Dendritic cell treated with granulocyte-macrophage colony-stimulating factor and Interleukin-4, amounts not matched to agents 40 ng/mL and 50 ng/mL, for 4 days (primary cell): ENCODE data around the gene MTERF4.

Experiments
- H3K27ac Mint-ChIP-seq: one replicate; pipeline ENCODE4 v1.8.0; 2022; ENCODE audit warnings: mild to moderate bottlenecking, mixed read lengths
- H3K27me3 Mint-ChIP-seq: one replicate; pipeline ENCODE4 v1.8.0; 2022; ENCODE audit warnings: mild to moderate bottlenecking, mixed read lengths
- H3K36me3 Mint-ChIP-seq: one replicate; pipeline ENCODE4 v1.8.0; 2022; ENCODE audit warnings: low read depth, mixed read lengths
- H3K4me1 Mint-ChIP-seq: one replicate; pipeline ENCODE4 v1.8.0; 2022; ENCODE audit warnings: low read depth, mixed read lengths
- H3K4me3 Mint-ChIP-seq: one replicate; pipeline ENCODE4 v1.8.0; 2022; ENCODE audit warnings: mild to moderate bottlenecking, moderate library complexity, mixed read lengths
- H3K9me3 Mint-ChIP-seq: one replicate; pipeline ENCODE4 v1.8.0; 2022; ENCODE audit warnings: mixed read lengths
- intact Hi-C: fragments of 100-400 bp; cut with micrococcal nuclease; formaldehyde crosslinking; loops from one replicate; pipeline ENCODE4 v1.15.0; 2022

Gene MTERF4

GRCh38 chr2:241070361-241070760, 31.7 kb downstream of the MTERF4 start:
- Mint-ChIP-seq H3K9me3 (no peaks in the 10 kb centered on the region), H3K27ac (no peak overlapping the region), H3K36me3 (peaks cover 14% of the 10 kb centered on the region), H3K4me3 (no peak overlapping the region), H3K27me3 (no peaks in the 10 kb centered on the region), H3K4me1 (no peaks in the 10 kb centered on the region)
- intact Hi-C loops: loop anchor here (10.0 kb wide), 1 partner anchor 216 kb away; no protein-coding TSS in a partner anchor

DNA sequence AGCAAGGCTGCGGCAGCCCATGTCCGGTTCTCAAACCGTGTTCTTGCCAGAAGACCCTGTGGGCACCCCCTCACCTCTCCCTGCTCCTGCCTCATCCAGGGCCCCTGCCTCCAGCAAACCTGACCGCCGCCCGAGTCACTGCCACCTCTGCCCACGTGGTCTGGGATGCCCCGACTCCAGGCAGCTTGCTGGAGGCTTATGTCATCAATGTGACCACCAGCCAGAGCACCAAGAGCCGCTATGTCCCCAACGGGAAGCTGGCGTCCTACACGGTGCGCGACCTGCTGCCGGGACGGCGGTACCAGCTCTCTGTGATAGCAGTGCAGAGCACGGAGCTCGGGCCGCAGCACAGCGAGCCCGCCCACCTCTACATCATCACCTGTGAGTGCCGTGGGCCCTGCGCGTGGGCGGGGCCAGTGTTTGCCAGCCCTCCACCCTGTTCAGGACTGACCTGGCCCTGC, 32.2 kb downstream of the MTERF4 start:
- no peak overlapping the region for H3K27ac Mint-ChIP-seq
- no peaks in the 10 kb centered on the region for H3K27me3 Mint-ChIP-seq
- peaks cover 9% of the 10 kb centered on the region for H3K36me3 Mint-ChIP-seq
- intact Hi-C loops: loop anchor here (10.0 kb wide), 1 partner anchor 215 kb away; no protein-coding TSS in a partner anchor
- no peaks in the 10 kb centered on the region for H3K9me3 Mint-ChIP-seq
- H3K4me1 Mint-ChIP-seq: no peaks in the 10 kb centered on the region
- no peak overlapping the region for H3K4me3 Mint-ChIP-seq

- intact Hi-C loops: no loop called here
- Mint-ChIP-seq H3K36me3 (peaks cover 2% of the 10 kb centered on the region), H3K27me3 (peaks cover 3% of the 10 kb centered on the region), H3K9me3 (no peaks in the 10 kb centered on the region), H3K4me1 (peaks cover 2% of the 10 kb centered on the region), H3K27ac (no peak overlapping the region), H3K4me3 (no peak overlapping the region)
Observed at GRCh38 chr2:241068942-241069810, 32.9 kb downstream of the MTERF4 start.

DNA sequence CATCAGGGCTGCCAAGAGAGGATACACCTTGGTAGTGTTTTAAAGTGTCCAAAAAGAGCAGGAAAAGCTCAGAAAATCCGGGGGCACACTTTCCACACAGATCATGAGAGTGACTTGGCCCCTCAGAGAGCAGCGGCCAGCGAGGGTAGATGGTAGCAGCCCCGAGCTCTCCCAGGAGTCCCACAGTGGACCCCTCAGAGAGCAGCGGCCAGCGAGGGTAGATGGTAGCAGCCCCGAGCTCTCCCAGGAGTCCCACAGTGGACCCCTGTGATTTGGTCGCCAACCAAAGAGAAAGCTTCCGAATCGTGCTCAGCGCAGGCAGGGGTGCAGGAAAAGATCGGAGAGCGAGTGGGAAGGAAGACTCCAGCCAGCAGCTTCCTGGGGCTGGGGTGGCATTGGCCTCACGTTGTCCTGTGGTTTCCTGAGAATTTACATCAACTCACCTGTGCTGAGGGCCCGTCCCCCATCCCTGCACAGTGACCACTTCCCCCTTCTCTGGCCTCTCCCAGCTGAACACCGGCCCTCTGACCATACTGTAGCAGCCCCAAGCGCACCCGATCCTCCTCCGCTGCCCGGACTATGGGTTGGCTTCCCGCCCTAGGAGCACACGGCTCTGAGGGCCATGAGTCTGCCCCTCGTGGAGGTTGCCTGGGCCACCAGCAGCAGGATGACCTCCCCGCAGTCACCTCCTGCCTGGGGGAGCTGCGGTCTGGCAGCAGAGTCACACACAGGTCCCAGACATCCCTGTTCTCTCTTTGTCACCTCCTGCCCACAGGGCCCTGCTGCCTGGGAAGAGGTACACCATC, 33.7 kb downstream of the MTERF4 start:
- no peaks in the 10 kb centered on the region for H3K9me3 Mint-ChIP-seq
- no peaks in the 10 kb centered on the region for H3K36me3 Mint-ChIP-seq
- H3K4me3 Mint-ChIP-seq: no peak overlapping the region
- H3K27me3 Mint-ChIP-seq: peaks cover 10% of the 10 kb centered on the region
- intact Hi-C loops: no loop called here
- H3K4me1 Mint-ChIP-seq: peaks cover 7% of the 10 kb centered on the region
- no peak overlapping the region for H3K27ac Mint-ChIP-seq

DNA sequence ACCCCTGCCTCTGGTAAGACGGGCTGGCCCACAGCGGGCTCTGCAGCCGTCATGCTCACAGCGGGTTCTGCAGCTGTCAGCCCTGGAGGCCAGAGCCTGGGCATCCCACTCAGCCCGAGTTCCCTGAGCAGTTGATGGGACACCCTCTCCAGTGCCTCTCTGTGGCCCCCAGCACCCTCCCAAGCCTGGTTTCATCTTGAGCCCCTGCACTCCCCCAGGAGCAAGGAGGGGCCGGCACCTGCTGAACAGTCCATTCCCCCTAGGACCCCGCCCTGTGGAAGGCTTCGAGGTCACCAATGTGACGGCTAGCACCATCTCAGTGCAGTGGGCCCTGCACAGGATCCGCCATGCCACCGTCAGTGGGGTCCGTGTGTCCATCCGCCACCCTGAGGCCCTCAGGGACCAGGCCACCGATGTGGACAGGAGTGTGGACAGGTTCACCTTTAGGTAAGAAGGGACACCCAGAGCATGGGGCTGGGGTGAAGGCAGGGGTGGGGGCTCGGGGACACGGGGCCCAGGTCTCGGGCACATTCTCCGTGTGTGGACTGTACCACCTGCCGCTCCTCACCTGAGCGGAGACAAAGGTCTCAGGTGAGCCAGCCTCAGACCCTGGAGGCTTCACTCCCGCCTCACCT, 34.5 kb downstream of the MTERF4 start:
- Mint-ChIP-seq H3K4me1 (peaks cover 7% of the 10 kb centered on the region), H3K4me3 (no peak overlapping the region), H3K36me3 (no peaks in the 10 kb centered on the region), H3K27me3 (peaks cover 15% of the 10 kb centered on the region), H3K9me3 (no peaks in the 10 kb centered on the region), H3K27ac (no peak overlapping the region)
- intact Hi-C loops: no loop called here

- Mint-ChIP-seq H3K9me3 (no peaks in the 10 kb centered on the region), H3K4me3 (no peak overlapping the region), H3K4me1 (peaks cover 7% of the 10 kb centered on the region), H3K27me3 (peaks cover 15% of the 10 kb centered on the region), H3K27ac (no peak overlapping the region), H3K36me3 (no peaks in the 10 kb centered on the region)
- intact Hi-C loops: no loop called here
Observed at GRCh38 chr2:241066893-241067341, 35.2 kb downstream of the MTERF4 start.

GRCh38 chr2:241066171-241066892, 35.8 kb downstream of the MTERF4 start:
- Mint-ChIP-seq H3K27me3 (peaks cover 15% of the 10 kb centered on the region), H3K4me3 (no peak overlapping the region), H3K27ac (no peak overlapping the region), H3K36me3 (no peaks in the 10 kb centered on the region), H3K9me3 (no peaks in the 10 kb centered on the region), H3K4me1 (peaks cover 7% of the 10 kb centered on the region)
- intact Hi-C loops: no loop called here

DNA sequence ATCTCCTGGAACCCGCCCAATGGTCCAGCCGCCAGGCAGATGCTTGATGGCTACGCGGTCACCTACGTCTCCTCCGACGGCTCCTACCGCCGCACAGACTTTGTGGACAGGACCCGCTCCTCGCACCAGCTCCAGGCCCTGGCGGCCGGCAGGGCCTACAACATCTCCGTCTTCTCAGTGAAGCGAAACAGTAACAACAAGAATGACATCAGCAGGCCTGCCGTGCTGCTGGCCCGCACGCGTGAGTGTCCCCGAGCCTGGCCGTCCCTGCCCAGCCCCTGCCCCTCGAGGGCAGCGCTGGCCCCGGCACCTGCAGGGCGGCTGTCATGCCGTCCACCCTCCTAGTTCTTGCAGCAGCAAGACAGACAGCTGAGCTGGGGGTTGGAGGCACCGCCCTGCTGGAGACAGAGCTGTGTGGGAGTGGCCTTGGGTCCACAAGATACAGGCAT, 36.7 kb downstream of the MTERF4 start:
- Mint-ChIP-seq H3K27me3 (peaks cover 16% of the 10 kb centered on the region), H3K36me3 (no peaks in the 10 kb centered on the region), H3K4me3 (no peak overlapping the region), H3K4me1 (peaks cover 7% of the 10 kb centered on the region), H3K27ac (no peak overlapping the region), H3K9me3 (no peaks in the 10 kb centered on the region)
- intact Hi-C loops: no loop called here

DNA sequence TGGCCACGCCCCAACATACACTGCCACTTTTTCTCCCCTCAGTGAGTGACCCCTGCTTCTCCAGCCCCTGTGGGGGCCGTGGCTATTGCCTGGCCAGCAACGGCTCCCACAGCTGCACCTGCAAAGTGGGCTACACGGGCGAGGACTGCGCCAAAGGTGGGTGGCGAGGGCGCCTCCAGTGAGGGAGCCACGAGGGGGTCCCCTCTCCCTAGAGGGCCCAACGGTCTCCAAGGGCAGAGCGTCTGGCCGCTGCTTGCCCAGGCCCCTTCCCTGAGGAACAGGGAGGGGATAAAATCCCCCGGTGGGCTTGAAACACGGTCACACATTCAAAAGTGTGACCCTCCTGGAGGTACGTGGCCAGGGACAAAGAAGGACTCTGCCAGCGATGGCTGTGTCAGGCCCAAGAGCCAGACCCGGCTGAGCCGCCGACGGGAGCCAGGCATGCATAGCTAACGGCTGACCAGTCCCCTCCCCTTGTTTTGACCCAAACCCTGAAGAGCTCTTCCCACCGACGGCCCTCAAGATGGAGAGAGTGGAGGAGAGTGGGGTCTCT, 37.2 kb downstream of the MTERF4 start:
- H3K36me3 Mint-ChIP-seq: no peaks in the 10 kb centered on the region
- intact Hi-C loops: no loop called here
- H3K9me3 Mint-ChIP-seq: no peaks in the 10 kb centered on the region
- peaks cover 7% of the 10 kb centered on the region for H3K4me1 Mint-ChIP-seq
- no peak overlapping the region for H3K27ac Mint-ChIP-seq
- peaks cover 16% of the 10 kb centered on the region for H3K27me3 Mint-ChIP-seq
- no peak overlapping the region for H3K4me3 Mint-ChIP-seq

- H3K9me3 Mint-ChIP-seq: no peaks in the 10 kb centered on the region
- H3K4me3 Mint-ChIP-seq: peak overlapping the region; percentile 59
- H3K4me1 Mint-ChIP-seq: peaks cover 7% of the 10 kb centered on the region
- H3K36me3 Mint-ChIP-seq: no peaks in the 10 kb centered on the region
- H3K27me3 Mint-ChIP-seq: peaks cover 16% of the 10 kb centered on the region
- intact Hi-C loops: no loop called here
- no peak overlapping the region for H3K27ac Mint-ChIP-seq
Observed at GRCh38 chr2:241064008-241064801, 37.9 kb downstream of the MTERF4 start.

- Mint-ChIP-seq H3K36me3 (no peaks in the 10 kb centered on the region), H3K27me3 (peaks cover 16% of the 10 kb centered on the region), H3K4me3 (no peak overlapping the region), H3K9me3 (no peaks in the 10 kb centered on the region), H3K4me1 (peaks cover 7% of the 10 kb centered on the region), H3K27ac (no peak overlapping the region)
- intact Hi-C loops: no loop called here
Observed at GRCh38 chr2:241063587-241063986, 38.5 kb downstream of the MTERF4 start.

DNA sequence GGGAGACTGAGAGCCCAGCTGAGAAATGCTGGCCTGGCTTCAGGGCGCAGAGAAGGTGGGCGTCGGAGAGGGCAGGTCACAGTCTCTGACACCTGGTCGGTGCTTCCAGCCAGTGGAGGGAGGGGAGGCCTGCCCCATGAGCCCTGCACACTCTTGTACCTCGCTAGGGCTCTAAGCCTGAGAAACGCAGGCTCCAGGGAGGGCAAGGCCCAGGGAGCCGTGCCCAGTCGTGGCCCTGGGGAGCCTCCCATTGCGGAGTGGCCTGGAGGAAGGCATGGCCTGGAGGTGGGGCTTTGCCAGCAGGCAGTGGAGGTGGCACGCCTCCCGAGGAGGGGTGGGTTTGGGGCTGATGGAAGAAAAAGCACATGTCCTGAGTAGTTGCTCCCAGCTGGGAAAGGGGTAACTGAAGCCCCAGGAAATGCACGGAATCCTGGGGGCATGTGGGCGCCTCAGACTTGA, 39.0 kb downstream of the MTERF4 start:
- intact Hi-C loops: no loop called here
- peaks cover 7% of the 10 kb centered on the region for H3K4me1 Mint-ChIP-seq
- H3K9me3 Mint-ChIP-seq: no peaks in the 10 kb centered on the region
- H3K27me3 Mint-ChIP-seq: peaks cover 16% of the 10 kb centered on the region
- no peak overlapping the region for H3K27ac Mint-ChIP-seq
- H3K4me3 Mint-ChIP-seq: no peak overlapping the region
- no peaks in the 10 kb centered on the region for H3K36me3 Mint-ChIP-seq
